ENCODE data around the gene RELL2. TPM values are rescaled to one million over a fixed set of nuclear protein-coding genes. Genes with fewer than 3 reads are reported as not detected.

Gene RELL2, protein sequence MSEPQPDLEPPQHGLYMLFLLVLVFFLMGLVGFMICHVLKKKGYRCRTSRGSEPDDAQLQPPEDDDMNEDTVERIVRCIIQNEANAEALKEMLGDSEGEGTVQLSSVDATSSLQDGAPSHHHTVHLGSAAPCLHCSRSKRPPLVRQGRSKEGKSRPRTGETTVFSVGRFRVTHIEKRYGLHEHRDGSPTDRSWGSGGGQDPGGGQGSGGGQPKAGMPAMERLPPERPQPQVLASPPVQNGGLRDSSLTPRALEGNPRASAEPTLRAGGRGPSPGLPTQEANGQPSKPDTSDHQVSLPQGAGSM
- total RNA-seq = 1 to 10 TPM in 1 of 4 donors, under 1 TPM in 1, not detected in 2; 0.16 to 1.1 TPM

- Histone ChIP-seq H3K36me3 (peaks cover 0 to 4% of the 10 kb centered on the region in 2 donors), H3K27ac (peak within 1 kb of the TSS; percentile 74 to 92 (median 86)), H3K4me1 (peaks cover 22 to 26% of the 10 kb centered on the region in 2 donors), H3K4me3 (peak within 1 kb of the TSS; percentile 64 to 91 (median 88)), H3K27me3 (peaks cover 5 to 16% (median 12%) of the 10 kb centered on the region in 3 donors), H3K9me3 (no peaks in the 10 kb centered on the region)
- ATAC-seq (peak; percentile 90 to 93), DNase-seq (peak; percentile 89 to 91)
- in situ Hi-C loops (cut with MboI; ENCODE audit: low sequenced_read_pairs in 4 of 4) (no loop called here), intact Hi-C loops (cut with DNase I; ENCODE audit: low total_unique reads) (loop anchor here (1.0 kb wide), 1 partner anchor 17 kb away; no protein-coding TSS in a partner anchor)
- TF ChIP-seq, protein P1, sequence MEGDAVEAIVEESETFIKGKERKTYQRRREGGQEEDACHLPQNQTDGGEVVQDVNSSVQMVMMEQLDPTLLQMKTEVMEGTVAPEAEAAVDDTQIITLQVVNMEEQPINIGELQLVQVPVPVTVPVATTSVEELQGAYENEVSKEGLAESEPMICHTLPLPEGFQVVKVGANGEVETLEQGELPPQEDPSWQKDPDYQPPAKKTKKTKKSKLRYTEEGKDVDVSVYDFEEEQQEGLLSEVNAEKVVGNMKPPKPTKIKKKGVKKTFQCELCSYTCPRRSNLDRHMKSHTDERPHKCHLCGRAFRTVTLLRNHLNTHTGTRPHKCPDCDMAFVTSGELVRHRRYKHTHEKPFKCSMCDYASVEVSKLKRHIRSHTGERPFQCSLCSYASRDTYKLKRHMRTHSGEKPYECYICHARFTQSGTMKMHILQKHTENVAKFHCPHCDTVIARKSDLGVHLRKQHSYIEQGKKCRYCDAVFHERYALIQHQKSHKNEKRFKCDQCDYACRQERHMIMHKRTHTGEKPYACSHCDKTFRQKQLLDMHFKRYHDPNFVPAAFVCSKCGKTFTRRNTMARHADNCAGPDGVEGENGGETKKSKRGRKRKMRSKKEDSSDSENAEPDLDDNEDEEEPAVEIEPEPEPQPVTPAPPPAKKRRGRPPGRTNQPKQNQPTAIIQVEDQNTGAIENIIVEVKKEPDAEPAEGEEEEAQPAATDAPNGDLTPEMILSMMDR (IDR thresholded peaks at IDR 0.05 in 4 of 5, conservative IDR thresholded peaks at IDR 0.05 in 1 of 5) = no peak
- TF ChIP-seq POLR2A (IDR thresholded peaks at IDR 0.05) = peak; percentile 93 to 95
These were observed at the start of gene RELL2, which contains the start of gene HDAC3 for GRCh38 chr5:141636413-141637122. Gene RELL2 (plus strand): TSS chr5:141636997. CDS start chr5:141638226, 1,229 bp downstream. Gene HDAC3 (minus strand): TSS chr5:141636849. CDS start chr5:141636790, 59 bp downstream.

- TF ChIP-seq, protein P1 (IDR thresholded peaks at IDR 0.05 in 4 of 5, conservative IDR thresholded peaks at IDR 0.05 in 1 of 5) = no peak
- no peak for TF ChIP-seq POLR2A (IDR thresholded peaks at IDR 0.05)
- no peak for ATAC-seq
- H3K27ac ChIP-seq = peak overlapping the region in 2 of 4 donors; percentile 37 to 94
- no peaks in the 10 kb centered on the region for H3K27me3 ChIP-seq
- no peak overlapping the region for H3K4me3 ChIP-seq
- peaks cover 3 to 41% of the 10 kb centered on the region in 2 donors for H3K36me3 ChIP-seq
- no peaks in the 10 kb centered on the region for H3K9me3 ChIP-seq
- DNase-seq = no peak
- intact Hi-C loops (cut with DNase I; ENCODE audit: low total_unique reads) (loop anchor here (5.0 kb wide), 1 partner anchor 42 kb away; no protein-coding TSS in a partner anchor), in situ Hi-C loops (cut with MboI; ENCODE audit: low sequenced_read_pairs in 4 of 4) (no loop called here)
- peaks cover 23 to 32% of the 10 kb centered on the region in 2 donors for H3K4me1 ChIP-seq
These were observed 46.7 kb upstream of the RELL2 start for GRCh38 chr5:141590127-141590526.

GRCh38 chr5:141596867-141597266, 39.9 kb upstream of the RELL2 start:
- no peak for DNase-seq
- intact Hi-C loops (cut with DNase I; ENCODE audit: low total_unique reads) = no loop called here
- Histone ChIP-seq H3K27ac (peak overlapping the region; percentile 89 to 94 (median 91)), H3K9me3 (no peaks in the 10 kb centered on the region), H3K36me3 (peaks cover 0 to 16% of the 10 kb centered on the region in 2 donors), H3K4me3 (no peak overlapping the region), H3K4me1 (peaks cover 78% of the 10 kb centered on the region in 2 donors), H3K27me3 (no peaks in the 10 kb centered on the region)
- no peak for TF ChIP-seq POLR2A (IDR thresholded peaks at IDR 0.05)
- TF ChIP-seq, protein P1 (IDR thresholded peaks at IDR 0.05 in 4 of 5, conservative IDR thresholded peaks at IDR 0.05 in 1 of 5) = no peak
- no peak for ATAC-seq
- in situ Hi-C loops (cut with MboI; ENCODE audit: low sequenced_read_pairs in 4 of 4) = no loop called here

DNA sequence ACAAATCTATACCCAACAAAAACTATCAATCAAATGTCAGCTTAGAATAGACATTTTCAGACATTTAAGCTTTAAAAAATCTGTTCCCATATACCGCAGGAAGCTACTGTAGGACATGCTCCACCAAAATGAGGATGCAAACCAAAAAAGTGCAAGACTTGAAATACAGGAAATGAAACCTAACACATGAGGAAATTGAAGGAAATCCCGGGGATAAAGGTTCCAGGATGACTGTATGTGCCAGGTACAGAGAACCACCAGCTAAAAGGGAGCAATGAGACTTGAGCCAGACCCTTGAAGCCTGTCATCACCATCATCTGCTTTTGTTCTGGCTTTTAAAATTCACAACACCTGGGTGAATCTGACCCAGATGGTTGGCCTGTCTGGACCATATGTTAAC, 39.4 kb upstream of the RELL2 start:
- peaks cover 78% of the 10 kb centered on the region in 2 donors for H3K4me1 ChIP-seq
- peak in 1 of 2 donors; percentile 19 for ATAC-seq
- peak overlapping the region; percentile 89 to 94 (median 91) for H3K27ac ChIP-seq
- in situ Hi-C loops (cut with MboI; ENCODE audit: low sequenced_read_pairs in 4 of 4) (no loop called here), intact Hi-C loops (cut with DNase I; ENCODE audit: low total_unique reads) (no loop called here)
- TF ChIP-seq, protein P1 (IDR thresholded peaks at IDR 0.05 in 4 of 5, conservative IDR thresholded peaks at IDR 0.05 in 1 of 5) = no peak
- TF ChIP-seq POLR2A (IDR thresholded peaks at IDR 0.05) = no peak
- no peaks in the 10 kb centered on the region for H3K9me3 ChIP-seq
- no peak overlapping the region for H3K4me3 ChIP-seq
- no peaks in the 10 kb centered on the region for H3K27me3 ChIP-seq
- peaks cover 0 to 16% of the 10 kb centered on the region in 2 donors for H3K36me3 ChIP-seq
- no peak for DNase-seq
